HepG2 (cell line): Measurements from ENCODE around the gene PTPA. TPM values are rescaled to one million over a fixed set of nuclear protein-coding genes. Genes with fewer than 3 reads are reported as not detected.
A peak's percentile ranks its signal among the peaks of the same experiment; 100 is the strongest.

Source experiments
- ELF1 ChIP-seq: sonication (generic); formaldehyde crosslinking; IDR thresholded peaks from 2 replicates; pipeline ENCODE4 v1.4.0; 2020; ENCODE audit warnings: missing genetic modification reagents
- EP300 ChIP-seq, 3 experiments: sonication (generic) in 1 of 3; formaldehyde crosslinking in 1 of 3; IDR thresholded peaks; 2 replicates each; pipeline versions ENCODE4 v1.5.1 to v1.6.1; 2011 to 2020; ENCODE audit warnings: low read depth in 2 of 3, low read length in 2 of 3, borderline replicate concordance in 1 of 3, improper control_type of control experiment in 1 of 3, mild to moderate bottlenecking in 1 of 3, missing genetic modification reagents in 1 of 3, moderate library complexity in 1 of 3
- ETV6 ChIP-seq: sonication (generic); formaldehyde crosslinking; conservative IDR thresholded peaks from 2 replicates; pipeline ENCODE4 v1.4.0; 2020; ENCODE audit warnings: missing genetic modification reagents
- FOSL2 ChIP-seq: sonication (generic); formaldehyde crosslinking; IDR thresholded peaks from 2 replicates; pipeline ENCODE4 v1.4.0; 2020; ENCODE audit warnings: missing genetic modification reagents
- GATAD2A ChIP-seq: IDR thresholded peaks from 2 replicates; pipeline ENCODE4 v1.6.1; 2016
- HNF4A ChIP-seq: sonication (generic); formaldehyde crosslinking; IDR thresholded peaks from 2 replicates; pipeline ENCODE4 v1.4.0; 2020; ENCODE audit warnings: missing genetic modification reagents
- HOXA3 ChIP-seq: sonication (generic); formaldehyde crosslinking; IDR thresholded peaks from 2 replicates; pipeline ENCODE4 v1.5.0; 2020; ENCODE audit warnings: missing genetic modification reagents
- ISL2 ChIP-seq: sonication (generic); formaldehyde crosslinking; IDR thresholded peaks from 2 replicates; pipeline ENCODE4 v1.5.0; 2020; ENCODE audit warnings: missing genetic modification reagents
- MAZ ChIP-seq, 2 experiments: sonication (generic) in 1 of 2; formaldehyde crosslinking in 1 of 2; IDR thresholded peaks; 2 replicates each; pipeline versions ENCODE4 v1.5.0 to v1.6.1; 2012 to 2020; ENCODE audit warnings: low read depth in 2 of 2, mild to moderate bottlenecking in 2 of 2, borderline replicate concordance in 1 of 2, improper control_type of control experiment in 1 of 2, low read length in 1 of 2, missing genetic modification reagents in 1 of 2, moderate library complexity in 1 of 2
- NKX3-1 ChIP-seq: sonication (generic); formaldehyde crosslinking; IDR thresholded peaks from 2 replicates; pipeline ENCODE4 v1.5.0; 2020; ENCODE audit warnings: missing genetic modification reagents
- RBFOX2 ChIP-seq: fragments of 200-400 bp; formaldehyde crosslinking; IDR thresholded peaks from 2 replicates; pipeline ENCODE4 v1.6.1; 2017; ENCODE audit warnings: low read depth, mild to moderate bottlenecking, low read length
- RNF2 ChIP-seq: fragments of 450-650 bp; conservative IDR thresholded peaks from 2 replicates; pipeline ENCODE4 v1.6.1; 2016; ENCODE audit warnings: low read depth
- RORA ChIP-seq: sonication (generic); formaldehyde crosslinking; IDR thresholded peaks from 2 replicates; pipeline ENCODE4 v1.5.0; 2020; ENCODE audit warnings: mild to moderate bottlenecking, missing genetic modification reagents, moderate library complexity
- SNAPC2 ChIP-seq: sonication (generic); formaldehyde crosslinking; IDR thresholded peaks from 2 replicates; pipeline ENCODE4 v1.8.1; 2022; ENCODE audit warnings: mild to moderate bottlenecking, missing genetic modification reagents
- SSRP1 ChIP-seq: IDR thresholded peaks from 2 replicates; pipeline ENCODE4 v1.6.1; 2016; ENCODE audit warnings: control low read depth
- TMF1 ChIP-seq: sonication (generic); formaldehyde crosslinking; IDR thresholded peaks from 2 replicates; pipeline ENCODE4 v1.8.1; 2022; ENCODE audit warnings: low read depth, missing genetic modification reagents
- ZC3H13 ChIP-seq: sonication (generic); formaldehyde crosslinking; IDR thresholded peaks from 2 replicates; pipeline ENCODE4 v1.8.1; 2023; ENCODE audit warnings: mild to moderate bottlenecking, missing genetic modification reagents, moderate library complexity
- ZFP36L2 ChIP-seq: sonication (generic); formaldehyde crosslinking; IDR thresholded peaks from 2 replicates; pipeline ENCODE4 v1.4.0; 2020; ENCODE audit warnings: missing genetic modification reagents
- ZNF232 ChIP-seq: sonication (generic); formaldehyde crosslinking; IDR thresholded peaks from 2 replicates; pipeline ENCODE4 v1.4.0; 2020; ENCODE audit warnings: missing genetic modification reagents, borderline replicate concordance
- ZNF441 ChIP-seq: sonication (generic); formaldehyde crosslinking; IDR thresholded peaks from 2 replicates; pipeline ENCODE4 v1.7.0; 2021; ENCODE audit warnings: missing genetic modification reagents, borderline replicate concordance
- polyA plus RNA-seq, 8 experiments: library from polyadenylated mRNA; depleted of rRNA in 3 of 8; stranded (reverse) in 7 of 8; unstranded in 1 of 8; fragments of >200 nt; fragmentation: Illumina TruSeq in 4 of 8; extraction: Trizol in 4 of 8; gene quantifications; 2 replicates each; pipeline versions ENCODE4 v1.2.1 to v1.2.3, GENCODE V29; 2011 to 2016; ENCODE audit warnings: low read depth in 4 of 8, missing spikeins in 1 of 8, mixed read lengths in 1 of 8; ENCODE audit not compliant: insufficient read depth in 1 of 8
- total RNA-seq, 5 experiments: library from RNA; depleted of rRNA; stranded (reverse); fragments of >200 nt; fragmentation: Illumina TruSeq; extraction: Trizol; gene quantifications; 2 replicates each; pipeline ENCODE4 v1.2.3, GENCODE V29; 2016; ENCODE audit warnings: low read depth in 1 of 5
- TF ChIP-seq, protein P1 (sequence below): sonication (generic); formaldehyde crosslinking; conservative IDR thresholded peaks from 2 replicates; pipeline ENCODE4 v1.8.0; 2022; ENCODE audit warnings: missing genetic modification reagents
- TF ChIP-seq, protein P2 (sequence below): sonication (generic); formaldehyde crosslinking; IDR thresholded peaks from 2 replicates; pipeline ENCODE4 v1.8.0; 2022; ENCODE audit warnings: missing genetic modification reagents, mild to moderate bottlenecking, moderate library complexity, borderline replicate concordance
- TF ChIP-seq, protein P3 (sequence below): sonication (generic); formaldehyde crosslinking; IDR thresholded peaks from 2 replicates; pipeline ENCODE4 v1.5.0; 2020; ENCODE audit warnings: missing genetic modification reagents
- TF ChIP-seq, protein P4 (sequence below): sonication (generic); formaldehyde crosslinking; IDR thresholded peaks from 2 replicates; pipeline ENCODE4 v1.9.0; 2021; ENCODE audit warnings: missing genetic modification reagents, mild to moderate bottlenecking, borderline replicate concordance

The PTPA gene
- total and polyA plus RNA-seq, 2 of the 13 experiments (the other 11 are each of a cell fraction or from before 2014, with no cell fraction given): 79.3 to 105 TPM

DNA sequence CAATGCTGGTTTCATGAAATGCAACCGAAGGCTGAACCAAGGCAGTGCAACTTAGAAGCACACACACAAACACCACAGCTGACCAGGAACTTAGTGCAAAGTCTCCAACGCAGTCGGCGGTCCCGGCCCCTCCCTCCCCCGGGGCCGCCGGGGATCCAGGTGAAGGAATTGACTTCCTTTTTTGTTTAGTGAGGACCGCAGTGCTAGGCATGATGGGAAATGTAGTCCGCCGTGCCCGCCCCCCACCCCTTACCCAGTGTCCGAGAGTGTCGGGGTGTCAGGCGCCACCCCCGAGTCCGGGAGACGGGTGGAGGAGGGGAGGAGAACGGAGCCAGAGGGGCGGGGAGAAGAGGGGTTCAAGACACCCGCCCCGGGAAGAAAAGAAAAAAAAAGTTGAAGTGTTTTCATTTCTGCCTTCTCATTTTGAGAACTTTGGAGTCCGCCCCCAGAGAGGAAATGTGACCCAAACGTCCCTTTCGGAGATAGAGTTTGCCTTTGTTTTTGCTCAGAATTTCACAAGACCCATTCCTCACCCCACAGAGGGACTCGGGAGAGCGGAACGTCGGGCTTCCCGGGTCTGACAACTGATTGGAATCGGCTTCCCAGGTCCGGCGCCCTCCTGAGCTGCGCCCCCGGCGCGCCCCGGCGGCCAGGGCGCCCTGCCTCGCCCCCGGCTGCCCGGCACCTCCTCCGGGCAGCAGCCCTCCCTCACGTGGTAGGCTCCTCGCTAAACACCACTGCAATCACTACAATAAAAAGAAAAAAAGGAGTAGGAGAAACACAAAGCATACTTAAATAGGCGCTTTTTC, 64.8 kb downstream of the PTPA start (continued):
- TF ChIP-seq, protein P1, sequence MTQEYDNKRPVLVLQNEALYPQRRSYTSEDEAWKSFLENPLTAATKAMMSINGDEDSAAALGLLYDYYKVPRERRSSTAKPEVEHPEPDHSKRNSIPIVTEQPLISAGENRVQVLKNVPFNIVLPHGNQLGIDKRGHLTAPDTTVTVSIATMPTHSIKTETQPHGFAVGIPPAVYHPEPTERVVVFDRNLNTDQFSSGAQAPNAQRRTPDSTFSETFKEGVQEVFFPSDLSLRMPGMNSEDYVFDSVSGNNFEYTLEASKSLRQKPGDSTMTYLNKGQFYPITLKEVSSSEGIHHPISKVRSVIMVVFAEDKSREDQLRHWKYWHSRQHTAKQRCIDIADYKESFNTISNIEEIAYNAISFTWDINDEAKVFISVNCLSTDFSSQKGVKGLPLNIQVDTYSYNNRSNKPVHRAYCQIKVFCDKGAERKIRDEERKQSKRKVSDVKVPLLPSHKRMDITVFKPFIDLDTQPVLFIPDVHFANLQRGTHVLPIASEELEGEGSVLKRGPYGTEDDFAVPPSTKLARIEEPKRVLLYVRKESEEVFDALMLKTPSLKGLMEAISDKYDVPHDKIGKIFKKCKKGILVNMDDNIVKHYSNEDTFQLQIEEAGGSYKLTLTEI: no peak
- TF ChIP-seq RORA (CRISPR knock-in tag) (no peak), HOXA3 (CRISPR knock-in tag) (peak; percentile 59), SSRP1 (CRISPR knock-in tag) (no peak), MAZ (IDR thresholded peaks at IDR 0.05; ENCODE audit: borderline replicate concordance, low read depth, low read length) (peak; percentile 66; the same call in 1 of the 2 replicates), MAZ (CRISPR knock-in tag; IDR thresholded peaks at IDR 0.05; ENCODE audit: low read depth) (peak; percentile 47), NKX3-1 (CRISPR knock-in tag) (peak; percentile 48; the same call in 1 of the 2 replicates), TMF1 (CRISPR knock-in tag) (no peak), ZFP36L2 (CRISPR knock-in tag) (no peak), EP300 (IDR thresholded peaks at IDR 0.05; ENCODE audit: low read depth in 2 of 2, low read length in 2 of 2) (0 out of 4 replicates have a peak, but pooled peaks of 1 of the 2 experiments have one; percentile 42), EP300 (CRISPR knock-in tag; IDR thresholded peaks at IDR 0.05; ENCODE audit: borderline replicate concordance) (no peak), HNF4A (CRISPR knock-in tag) (peak; percentile 68), ETV6 (CRISPR knock-in tag) (no peak), SNAPC2 (CRISPR knock-in tag) (no peak), FOSL2 (peak; percentile 44; the same call in 1 of the 2 replicates), ZC3H13 (CRISPR knock-in tag) (peak; percentile 83; the same call in 1 of the 2 replicates), GATAD2A (CRISPR knock-in tag) (peak; percentile 51; the same call in 1 of the 2 replicates), ZNF232 (0 out of 2 replicates have a peak, but pooled peaks have one; percentile 39), RBFOX2 (peak; percentile 60), RNF2 (no peak), ISL2 (peak; percentile 64), ELF1 (peak; percentile 85), ZNF441 (CRISPR knock-in tag) (0 out of 2 replicates have a peak, but pooled peaks have one; percentile 18)
- TF ChIP-seq, protein P2, sequence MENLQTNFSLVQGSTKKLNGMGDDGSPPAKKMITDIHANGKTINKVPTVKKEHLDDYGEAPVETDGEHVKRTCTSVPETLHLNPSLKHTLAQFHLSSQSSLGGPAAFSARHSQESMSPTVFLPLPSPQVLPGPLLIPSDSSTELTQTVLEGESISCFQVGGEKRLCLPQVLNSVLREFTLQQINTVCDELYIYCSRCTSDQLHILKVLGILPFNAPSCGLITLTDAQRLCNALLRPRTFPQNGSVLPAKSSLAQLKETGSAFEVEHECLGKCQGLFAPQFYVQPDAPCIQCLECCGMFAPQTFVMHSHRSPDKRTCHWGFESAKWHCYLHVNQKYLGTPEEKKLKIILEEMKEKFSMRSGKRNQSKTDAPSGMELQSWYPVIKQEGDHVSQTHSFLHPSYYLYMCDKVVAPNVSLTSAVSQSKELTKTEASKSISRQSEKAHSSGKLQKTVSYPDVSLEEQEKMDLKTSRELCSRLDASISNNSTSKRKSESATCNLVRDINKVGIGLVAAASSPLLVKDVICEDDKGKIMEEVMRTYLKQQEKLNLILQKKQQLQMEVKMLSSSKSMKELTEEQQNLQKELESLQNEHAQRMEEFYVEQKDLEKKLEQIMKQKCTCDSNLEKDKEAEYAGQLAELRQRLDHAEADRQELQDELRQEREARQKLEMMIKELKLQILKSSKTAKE (CRISPR knock-in tag): no peak
- TF ChIP-seq, protein P3, sequence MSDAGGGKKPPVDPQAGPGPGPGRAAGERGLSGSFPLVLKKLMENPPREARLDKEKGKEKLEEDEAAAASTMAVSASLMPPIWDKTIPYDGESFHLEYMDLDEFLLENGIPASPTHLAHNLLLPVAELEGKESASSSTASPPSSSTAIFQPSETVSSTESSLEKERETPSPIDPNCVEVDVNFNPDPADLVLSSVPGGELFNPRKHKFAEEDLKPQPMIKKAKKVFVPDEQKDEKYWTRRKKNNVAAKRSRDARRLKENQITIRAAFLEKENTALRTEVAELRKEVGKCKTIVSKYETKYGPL (CRISPR knock-in tag): peak; percentile 43; the same call in 1 of the 2 replicates
- TF ChIP-seq, protein P4, sequence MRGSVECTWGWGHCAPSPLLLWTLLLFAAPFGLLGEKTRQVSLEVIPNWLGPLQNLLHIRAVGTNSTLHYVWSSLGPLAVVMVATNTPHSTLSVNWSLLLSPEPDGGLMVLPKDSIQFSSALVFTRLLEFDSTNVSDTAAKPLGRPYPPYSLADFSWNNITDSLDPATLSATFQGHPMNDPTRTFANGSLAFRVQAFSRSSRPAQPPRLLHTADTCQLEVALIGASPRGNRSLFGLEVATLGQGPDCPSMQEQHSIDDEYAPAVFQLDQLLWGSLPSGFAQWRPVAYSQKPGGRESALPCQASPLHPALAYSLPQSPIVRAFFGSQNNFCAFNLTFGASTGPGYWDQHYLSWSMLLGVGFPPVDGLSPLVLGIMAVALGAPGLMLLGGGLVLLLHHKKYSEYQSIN (CRISPR knock-in tag): no peak
